GM19099 (cell line): ENCODE data around the gene HOGA1.

Experiments used
- POLR2A ChIP-seq: IDR thresholded peaks from 3 replicates; pipeline ENCODE4 v1.6.1; 2011; ENCODE audit warnings: low read depth; ENCODE audit not compliant: insufficient read length; ENCODE audit errors: extremely low read depth

HOGA1 gene

DNA sequence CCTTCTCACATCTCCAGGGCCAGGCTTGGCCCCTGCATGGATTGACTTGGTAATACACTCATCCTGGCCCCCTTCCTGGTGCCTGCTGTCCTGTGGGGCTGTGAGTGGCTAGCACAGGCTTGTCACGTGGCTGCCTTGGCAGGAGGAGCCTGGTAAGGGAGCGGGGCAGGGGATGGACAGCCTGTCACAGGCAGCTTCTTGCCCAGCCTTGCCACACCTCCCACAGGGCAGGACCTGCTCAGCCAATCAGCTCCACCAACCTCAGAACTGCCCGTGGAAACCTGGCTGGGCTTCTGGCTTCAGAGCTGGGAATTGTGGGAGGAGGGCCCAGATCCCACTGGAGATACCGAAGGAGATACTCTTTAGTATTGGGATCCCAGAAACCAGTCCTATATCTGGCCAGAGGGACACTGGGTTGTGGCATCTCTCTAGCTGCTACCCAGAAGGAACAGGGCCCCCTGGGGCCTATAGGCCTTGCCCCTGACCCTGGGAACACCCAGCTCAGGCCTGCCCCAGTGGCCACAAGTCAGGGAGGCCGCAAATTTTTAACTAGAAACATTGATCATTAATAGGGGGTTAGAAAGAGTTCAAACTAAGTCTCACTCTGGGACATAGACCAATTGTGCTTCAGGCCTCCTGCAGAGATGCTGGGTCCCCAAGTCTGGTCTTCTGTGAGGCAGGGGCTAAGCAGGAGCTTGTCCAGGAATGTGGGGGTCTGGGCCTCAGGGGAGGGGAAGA lies at the start of gene HOGA1:
Gene HOGA1, plus strand, starts transcription at position 330 of the 738 bp plus-strand sequence. Its CDS starts 315 bp downstream, at position 645.
- TF ChIP-seq POLR2A = no peak

DNA sequence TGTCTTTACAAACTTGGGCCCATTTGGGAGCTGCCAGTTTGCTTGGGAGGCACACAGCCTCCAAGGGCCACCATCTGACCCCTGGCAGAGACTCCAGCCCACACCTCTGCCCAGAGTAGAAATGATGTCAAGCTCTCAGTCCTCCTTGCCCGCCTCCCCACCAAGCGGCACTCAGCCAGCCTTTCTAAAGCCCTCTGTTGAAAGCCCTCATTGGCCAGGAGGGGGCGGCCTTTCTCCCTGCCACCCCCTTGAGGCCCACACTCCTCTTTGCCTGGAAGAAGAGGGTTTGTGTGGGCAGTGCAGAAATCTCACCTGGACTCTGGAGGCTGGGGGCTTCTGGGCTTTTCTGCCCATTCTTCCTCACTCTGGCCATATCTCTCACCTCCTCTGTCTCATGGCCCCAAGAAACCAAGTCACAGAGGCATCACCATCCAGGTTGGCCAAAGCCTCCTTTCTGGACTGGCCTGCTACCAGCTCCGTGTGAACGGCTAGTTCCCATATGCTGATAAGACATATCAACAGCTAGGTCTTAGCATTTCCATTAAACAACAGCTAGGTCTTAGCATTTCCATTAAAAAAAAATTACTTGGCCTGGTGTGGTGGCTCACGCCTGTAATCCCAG lies 49.3 kb upstream of the HOGA1 start:
- no peak for TF ChIP-seq POLR2A

DNA sequence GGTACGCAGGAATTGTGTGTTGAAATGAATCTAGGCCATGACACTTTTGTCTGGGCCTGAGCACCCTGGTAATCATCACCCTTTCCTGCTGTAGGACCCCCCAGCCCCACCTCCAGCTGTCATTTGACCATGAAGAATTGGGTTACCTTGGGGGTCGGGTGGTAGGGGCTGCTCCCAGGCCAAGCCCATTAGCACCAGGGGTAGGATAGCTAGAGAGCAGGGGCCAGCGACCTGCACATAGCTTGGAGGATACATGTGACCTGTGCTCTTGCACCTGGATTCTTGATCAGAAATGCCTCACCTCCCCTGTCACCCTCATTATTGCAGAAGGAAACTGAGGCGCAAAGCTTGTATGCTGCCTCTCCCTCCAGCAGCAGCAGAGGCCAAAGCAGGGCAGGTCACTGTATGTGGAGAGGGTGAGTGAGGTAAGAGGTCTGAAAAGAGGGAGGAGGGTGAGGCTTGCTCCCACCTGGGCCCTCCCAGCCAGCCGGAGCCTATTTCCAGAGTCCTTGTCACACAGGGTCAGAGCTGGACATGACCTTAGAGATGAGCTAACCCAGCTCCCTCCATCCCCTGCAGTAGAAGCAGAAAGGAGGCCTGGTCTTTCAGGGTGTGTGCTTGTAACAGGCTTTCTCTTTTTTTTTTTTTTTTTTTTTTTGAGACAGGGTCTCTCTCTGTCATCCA lies 46.9 kb upstream of the HOGA1 start:
- no peak for TF ChIP-seq POLR2A

DNA sequence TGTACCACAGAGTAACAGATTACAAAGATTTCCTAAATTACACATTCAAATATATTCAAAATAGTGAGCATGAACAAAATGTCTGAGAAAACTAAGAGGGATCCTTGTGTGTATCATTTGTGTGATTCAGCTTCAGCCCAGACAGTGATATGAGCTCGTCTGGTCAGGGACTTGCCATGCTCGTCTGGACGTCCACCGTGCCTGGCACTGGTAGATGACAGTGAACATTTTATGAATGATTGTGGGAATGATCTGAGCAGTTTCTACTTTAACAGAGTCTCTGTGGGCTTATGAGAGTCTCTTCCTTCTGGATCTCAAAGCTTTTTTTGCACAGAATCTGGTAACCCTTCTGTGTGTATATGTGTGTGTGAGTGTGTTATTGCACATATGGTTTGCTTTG lies 45.8 kb upstream of the HOGA1 start:
- no peak for TF ChIP-seq POLR2A

DNA sequence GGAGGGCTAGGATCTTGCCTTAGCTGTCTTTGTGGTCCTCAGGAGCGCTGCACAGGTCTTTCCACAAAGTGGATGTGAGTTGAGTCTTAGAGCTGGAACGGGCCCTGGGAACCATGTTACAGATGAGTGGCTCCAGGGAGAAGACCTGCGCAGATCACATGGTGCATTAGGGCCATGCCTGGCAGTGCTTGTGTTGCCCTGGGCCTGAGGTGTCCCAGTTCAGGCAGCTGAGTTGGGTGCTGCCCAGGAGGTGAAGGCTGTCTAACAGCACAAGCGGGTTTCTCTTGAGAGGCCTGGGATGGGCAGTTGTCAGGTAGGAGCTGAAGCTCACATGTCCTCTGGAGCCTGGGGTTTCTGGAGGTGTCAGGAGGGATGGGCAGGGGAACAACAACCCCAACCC lies 45.4 kb upstream of the HOGA1 start:
- TF ChIP-seq POLR2A = no peak

DNA sequence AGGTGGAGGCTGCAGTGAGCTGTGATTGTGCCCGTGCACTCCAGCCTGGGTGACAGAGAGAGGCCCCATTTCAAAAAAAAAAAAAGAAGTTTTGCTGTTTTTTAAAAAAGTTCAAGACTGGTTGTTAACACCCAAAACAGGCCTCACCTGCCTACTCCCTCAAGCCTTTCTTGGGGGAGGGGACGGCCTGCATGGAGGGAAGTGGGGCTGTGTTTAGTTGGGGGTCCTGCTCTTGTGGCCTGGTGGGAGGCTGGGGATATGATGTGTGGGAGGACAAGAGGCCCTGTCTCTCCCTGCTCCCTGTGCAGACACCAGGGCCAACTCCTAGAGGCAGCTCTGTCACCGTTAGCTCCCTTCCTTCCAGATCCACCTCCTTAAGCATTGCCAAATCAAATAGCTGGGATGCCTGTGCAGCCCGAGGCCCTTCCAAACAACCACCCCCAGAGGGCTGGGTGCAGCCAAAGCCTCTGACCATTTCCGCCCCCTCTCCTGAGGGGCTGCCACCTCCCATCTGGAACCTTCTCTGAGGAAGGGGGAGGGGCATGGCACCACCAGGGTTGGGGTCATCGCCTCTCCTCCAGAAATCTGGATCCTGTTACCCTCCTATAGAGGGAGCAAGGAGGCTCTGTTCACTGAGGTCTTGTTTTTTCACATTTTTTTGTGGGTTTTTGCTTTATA lies 44.5 kb upstream of the HOGA1 start:
- no peak for TF ChIP-seq POLR2A

DNA sequence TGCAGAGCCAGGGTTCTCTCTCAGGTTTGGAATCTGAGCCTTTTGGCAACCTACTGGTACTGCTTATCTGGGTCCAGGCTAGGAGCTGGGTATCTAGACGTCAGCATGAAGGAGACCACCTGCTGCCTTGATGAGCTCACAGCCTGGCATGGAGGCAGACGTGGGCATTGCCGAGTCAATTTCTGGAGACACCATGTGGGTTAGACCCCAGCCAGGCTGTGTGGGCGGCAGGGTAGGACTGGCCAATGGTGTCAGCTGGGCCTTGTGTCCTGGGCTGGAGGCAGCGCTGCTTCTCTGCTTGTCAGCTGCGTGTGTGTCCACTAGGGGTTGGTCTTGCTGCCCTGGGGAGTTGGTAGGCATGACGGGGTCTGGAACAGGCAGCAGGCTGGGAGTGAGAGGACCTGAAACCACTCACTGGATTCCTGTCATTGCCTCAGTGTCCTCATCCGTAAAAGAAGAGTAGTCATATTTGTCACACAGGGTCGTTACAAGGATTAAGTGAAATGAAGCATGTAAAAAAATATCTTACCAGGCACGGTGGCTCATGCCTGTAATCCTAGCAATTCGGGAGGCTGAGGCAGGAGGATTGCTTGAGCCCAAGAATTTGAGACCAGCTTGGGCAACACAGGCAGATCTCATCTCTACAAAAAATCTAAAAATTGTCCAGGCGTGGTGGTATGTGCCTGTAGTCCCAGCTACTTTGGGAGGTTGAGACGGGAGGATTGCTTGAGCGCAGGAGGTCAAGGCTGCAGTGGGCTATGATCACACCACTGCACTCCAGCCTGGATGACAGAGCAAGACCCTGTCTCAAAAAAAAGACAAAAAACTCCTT lies 43.3 kb upstream of the HOGA1 start:
- TF ChIP-seq POLR2A = no peak

DNA sequence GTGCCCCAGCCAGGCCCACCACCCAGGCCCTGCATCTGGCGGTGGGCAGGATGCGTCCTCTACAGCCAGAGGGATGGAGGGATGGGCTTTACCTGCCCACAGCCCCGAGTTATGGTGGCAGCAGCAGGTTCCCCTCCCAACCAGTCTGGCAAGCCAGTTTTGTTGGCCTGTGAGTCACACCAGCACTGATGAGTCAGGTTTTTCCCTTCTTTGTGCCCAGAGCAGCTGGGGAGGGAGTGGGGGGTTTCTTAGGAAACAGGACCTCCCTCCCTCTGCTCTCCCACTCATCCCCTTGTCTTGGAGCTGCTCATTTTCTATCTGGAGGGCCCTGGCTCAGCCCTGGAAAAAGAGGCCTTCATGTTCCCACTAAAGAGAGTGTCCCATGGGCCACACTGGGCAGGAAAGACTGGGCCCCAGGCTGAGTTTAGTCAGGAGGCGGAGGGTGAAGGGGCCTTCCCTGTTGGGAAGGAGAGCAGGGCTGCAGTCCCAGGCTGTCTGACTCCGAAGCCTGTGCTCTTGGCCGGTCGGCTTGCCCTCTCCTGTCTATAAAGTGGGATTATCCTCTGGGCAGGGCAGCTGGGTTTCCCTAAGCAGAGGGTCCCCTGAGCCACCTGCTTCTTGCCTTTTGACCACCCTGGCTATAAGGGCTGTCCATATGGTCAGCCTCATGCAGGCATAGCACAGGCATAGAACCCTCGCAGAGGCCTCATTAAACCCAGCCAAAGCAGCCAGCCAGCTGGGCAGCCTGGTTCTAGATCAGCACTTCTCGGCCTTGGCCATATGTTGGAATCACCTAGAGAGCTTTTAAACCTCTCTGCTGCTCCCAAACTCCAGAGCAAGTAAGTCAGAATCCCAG lies 41.8 kb upstream of the HOGA1 start:
- no peak for TF ChIP-seq POLR2A

DNA sequence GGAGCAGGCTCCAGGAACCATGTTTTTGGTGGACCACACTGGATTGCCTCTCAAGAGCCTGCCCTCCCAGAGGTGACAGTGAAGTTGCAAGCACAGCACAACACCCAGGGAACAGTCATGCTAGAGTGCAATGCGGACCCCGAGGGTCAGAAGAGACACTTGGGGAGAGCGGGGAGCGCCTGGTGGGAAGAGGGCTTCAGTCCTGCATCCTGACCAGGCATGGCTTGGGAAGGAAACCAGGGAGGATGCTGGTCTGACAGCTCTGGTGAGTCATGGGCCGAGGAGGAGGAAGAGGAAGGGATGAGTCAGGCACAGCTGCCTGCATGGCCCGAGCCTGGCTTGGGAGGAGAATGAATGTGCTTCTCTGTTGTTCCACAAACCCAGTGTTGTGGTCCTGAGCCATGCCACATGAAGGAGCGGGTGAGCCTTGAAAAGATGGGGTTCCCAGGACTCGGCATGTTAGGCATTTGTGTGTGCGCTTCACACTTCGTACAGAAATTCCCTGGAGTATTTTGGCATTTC lies 41.1 kb upstream of the HOGA1 start:
- TF ChIP-seq POLR2A = no peak

DNA sequence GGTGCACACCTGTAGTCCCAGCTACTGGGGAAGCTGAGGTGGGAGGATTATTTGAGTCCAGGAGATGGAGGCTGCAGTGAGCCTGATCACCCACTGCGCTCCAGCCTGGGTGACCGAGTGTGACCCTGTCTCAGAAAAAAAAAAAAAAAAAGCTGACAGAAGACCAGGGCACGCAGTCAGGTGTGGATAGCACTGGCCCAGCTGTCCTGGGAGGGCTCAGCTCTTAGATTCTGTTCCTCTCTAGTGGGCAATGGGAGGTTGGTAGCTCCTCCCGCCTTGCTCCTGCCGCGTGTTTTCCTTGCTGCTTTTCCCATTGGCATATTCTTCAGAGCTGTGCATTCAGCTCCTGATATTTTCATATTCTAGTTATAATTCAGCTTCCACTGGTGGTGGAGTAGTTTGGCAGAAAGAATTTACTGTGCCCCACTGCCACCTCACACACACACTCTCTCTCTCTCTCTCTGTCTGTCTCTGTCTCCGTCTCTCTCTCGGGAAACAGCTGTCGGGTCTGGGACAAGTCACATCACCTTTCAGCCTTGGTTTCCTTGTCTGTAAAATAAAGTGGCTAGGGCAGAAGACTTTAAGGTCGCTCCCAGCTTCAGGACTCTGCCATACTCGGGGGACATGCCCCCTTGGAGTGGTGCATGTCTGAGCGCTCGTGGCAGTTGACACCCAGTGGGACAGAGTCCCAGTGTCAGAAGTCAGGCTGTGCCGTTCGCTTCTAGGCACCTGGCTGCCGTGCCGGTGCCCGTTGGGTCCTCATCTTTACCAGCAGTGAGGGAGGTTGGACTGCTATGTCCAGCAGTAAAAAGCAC lies 37.5 kb upstream of the HOGA1 start:
- TF ChIP-seq POLR2A = no peak

DNA sequence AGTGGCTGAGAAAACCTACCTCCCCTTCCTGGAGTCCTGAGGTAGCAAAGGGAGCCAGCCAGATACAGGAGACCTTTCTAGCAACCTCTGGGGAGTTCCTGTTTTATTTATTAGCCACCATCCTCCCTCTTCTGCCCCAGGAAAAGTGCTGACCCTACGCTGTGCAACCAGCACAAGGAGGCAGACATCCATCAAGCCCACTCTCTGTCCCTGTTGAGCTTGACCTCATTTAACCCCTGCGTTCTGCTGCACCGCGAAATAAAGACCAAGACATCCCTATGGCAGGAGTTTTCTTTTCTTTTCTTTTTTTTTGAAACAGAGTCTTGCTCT lies 37.0 kb upstream of the HOGA1 start:
- TF ChIP-seq POLR2A = no peak

DNA sequence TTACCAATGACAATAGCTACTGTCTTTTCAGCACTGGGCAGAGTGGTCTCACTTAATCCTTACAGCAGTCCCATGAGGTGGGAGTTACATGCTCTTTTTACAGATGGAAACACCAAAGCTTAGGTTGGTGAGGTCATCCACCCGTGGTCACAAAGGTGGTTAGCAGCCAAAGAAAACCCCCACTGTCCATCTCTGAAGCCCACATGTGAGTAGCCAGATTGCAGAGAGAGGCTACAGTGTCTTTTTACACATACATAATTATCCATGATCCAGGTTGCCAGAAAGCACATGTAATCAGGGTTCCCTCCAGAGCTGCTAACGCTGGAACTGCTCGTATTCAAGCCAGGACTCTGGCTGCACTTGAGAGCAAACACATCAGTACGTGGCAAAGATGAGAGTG lies 36.2 kb upstream of the HOGA1 start:
- no peak for TF ChIP-seq POLR2A
